Stimulated activated naive CD8-positive, alpha-beta T cell treated with anti-CD3 and anti-CD28 coated beads, Interleukin-15, amount 100 ng/mL, for 72 hours (primary cell): Measurements from ENCODE around the gene PATL1.

Source experiments
- ATAC-seq: fragments of 150-1000 bp; cut with Tn5 transposase; 2 replicates; pipeline ENCODE4 v1.10.0; 2021; ENCODE audit warnings: mild to moderate bottlenecking, moderate library complexity
- DNase-seq, 2 donors: peaks; one replicate each; pipeline ENCODE4 v3.0.0; 2021 to 2022
- H3K27ac Mint-ChIP-seq, 2 donors: one replicate each; pipeline ENCODE4 v1.8.0; 2022; ENCODE audit warnings: mild to moderate bottlenecking in 2 of 2, mixed read lengths in 2 of 2, moderate library complexity in 2 of 2
- H3K27me3 Mint-ChIP-seq: one replicate; pipeline ENCODE4 v1.8.0; 2022; ENCODE audit warnings: mixed read lengths
- H3K4me1 Mint-ChIP-seq: one replicate; pipeline ENCODE4 v1.8.0; 2022; ENCODE audit warnings: mild to moderate bottlenecking, mixed read lengths
- H3K4me3 Mint-ChIP-seq, 2 donors: one replicate each; pipeline ENCODE4 v1.8.0; 2022; ENCODE audit warnings: mild to moderate bottlenecking in 2 of 2, mixed read lengths in 2 of 2, moderate library complexity in 1 of 2
- H3K9me3 Mint-ChIP-seq, 2 donors: one replicate each; pipeline ENCODE4 v1.8.0; 2022; ENCODE audit warnings: mixed read lengths in 2 of 2

The PATL1 gene

GRCh38 chr11:59680287-59681154 is 11.7 kb upstream of the PATL1 start:
- Mint-ChIP-seq H3K4me1 (peaks cover 9% of the 10 kb centered on the region), H3K27ac (no peak overlapping the region), H3K9me3 (no peaks in the 10 kb centered on the region), H3K4me3 (no peak overlapping the region), H3K27me3 (peaks cover 19% of the 10 kb centered on the region)
- ATAC-seq = peak; percentile 91
- DNase-seq = peak; percentile 48 to 54

GRCh38 chr11:59679347-59679746 is 10.5 kb upstream of the PATL1 start:
- no peak overlapping the region for H3K27ac Mint-ChIP-seq
- H3K9me3 Mint-ChIP-seq = no peaks in the 10 kb centered on the region
- ATAC-seq (no peak), DNase-seq (no peak)
- no peak overlapping the region for H3K4me3 Mint-ChIP-seq
- H3K4me1 Mint-ChIP-seq = peaks cover 9% of the 10 kb centered on the region
- peaks cover 12% of the 10 kb centered on the region for H3K27me3 Mint-ChIP-seq

- no peaks in the 10 kb centered on the region for H3K9me3 Mint-ChIP-seq
- no peak overlapping the region for H3K27ac Mint-ChIP-seq
- peaks cover 7% of the 10 kb centered on the region for H3K27me3 Mint-ChIP-seq
- peaks cover 9% of the 10 kb centered on the region for H3K4me1 Mint-ChIP-seq
- no peak for ATAC-seq
- H3K4me3 Mint-ChIP-seq = no peak overlapping the region
- DNase-seq = no peak
Measured at GRCh38 chr11:59678813-59679165, 10.0 kb upstream of the PATL1 start.

- no peak for DNase-seq
- Mint-ChIP-seq H3K27ac (no peak overlapping the region), H3K27me3 (peaks cover 7% of the 10 kb centered on the region), H3K4me1 (peaks cover 9% of the 10 kb centered on the region), H3K9me3 (no peaks in the 10 kb centered on the region), H3K4me3 (no peak overlapping the region)
- ATAC-seq = no peak
Measured at GRCh38 chr11:59678118-59678812, 9.4 kb upstream of the PATL1 start.

- DNase-seq (no peak), ATAC-seq (no peak)
- Mint-ChIP-seq H3K27me3 (peaks cover 7% of the 10 kb centered on the region), H3K4me1 (peaks cover 9% of the 10 kb centered on the region), H3K9me3 (no peaks in the 10 kb centered on the region), H3K27ac (no peak overlapping the region), H3K4me3 (no peak overlapping the region)
Measured at GRCh38 chr11:59676205-59676604, 7.4 kb upstream of the PATL1 start.

- ATAC-seq = no peak
Measured at GRCh38 chr11:59674291-59674690, 5.5 kb upstream of the PATL1 start.

GRCh38 chr11:59673291-59673690 is 4.5 kb upstream of the PATL1 start:
- no peaks in the 10 kb centered on the region for H3K27me3 Mint-ChIP-seq
- DNase-seq (no peak), ATAC-seq (no peak)
- no peaks in the 10 kb centered on the region for H3K9me3 Mint-ChIP-seq
- no peak overlapping the region for H3K27ac Mint-ChIP-seq
- no peak overlapping the region for H3K4me3 Mint-ChIP-seq
- peaks cover 19% of the 10 kb centered on the region for H3K4me1 Mint-ChIP-seq

More at GRCh38 chr11:59674291-59674690, 5.5 kb upstream of the PATL1 start:
- H3K27me3 Mint-ChIP-seq = no peaks in the 10 kb centered on the region
- H3K9me3 Mint-ChIP-seq = no peaks in the 10 kb centered on the region
- peaks cover 19% of the 10 kb centered on the region for H3K4me1 Mint-ChIP-seq
- no peak overlapping the region for H3K4me3 Mint-ChIP-seq
- no peak for DNase-seq
- no peak overlapping the region for H3K27ac Mint-ChIP-seq

- H3K9me3 Mint-ChIP-seq = no peaks in the 10 kb centered on the region
- no peak overlapping the region for H3K4me3 Mint-ChIP-seq
- peaks cover 36% of the 10 kb centered on the region for H3K4me1 Mint-ChIP-seq
- no peak overlapping the region for H3K27ac Mint-ChIP-seq
- DNase-seq (no peak), ATAC-seq (no peak)
- H3K27me3 Mint-ChIP-seq = no peaks in the 10 kb centered on the region
Measured at GRCh38 chr11:59671471-59671870, 2.6 kb upstream of the PATL1 start.

- H3K4me1 Mint-ChIP-seq = peaks cover 43% of the 10 kb centered on the region
- H3K27ac Mint-ChIP-seq = peak overlapping the region; percentile 93 to 99
- no peak for ATAC-seq
- no peaks in the 10 kb centered on the region for H3K9me3 Mint-ChIP-seq
- H3K27me3 Mint-ChIP-seq = no peaks in the 10 kb centered on the region
- DNase-seq = no peak
- peak overlapping the region; percentile 96 to 98 for H3K4me3 Mint-ChIP-seq
Measured at GRCh38 chr11:59669611-59670009, 773 bp upstream of the PATL1 start.

- Mint-ChIP-seq H3K9me3 (no peaks in the 10 kb centered on the region), H3K27ac (peak overlapping the region; percentile 97 to 99)
Measured at GRCh38 chr11:59668188-59668949, 468 bp downstream of the PATL1 start.

GRCh38 chr11:59667812-59668187 is 1.0 kb downstream of the PATL1 start:
- no peaks in the 10 kb centered on the region for H3K9me3 Mint-ChIP-seq
- ATAC-seq = no peak
- H3K4me1 Mint-ChIP-seq = peaks cover 50% of the 10 kb centered on the region
- no peaks in the 10 kb centered on the region for H3K27me3 Mint-ChIP-seq
- no peak for DNase-seq
- peak overlapping the region; percentile 94 to 95 for H3K4me3 Mint-ChIP-seq
- peak overlapping the region; percentile 97 to 99 for H3K27ac Mint-ChIP-seq

More at GRCh38 chr11:59668188-59668949, 468 bp downstream of the PATL1 start:
- Mint-ChIP-seq H3K27me3 (no peaks in the 10 kb centered on the region), H3K4me3 (peak overlapping the region; percentile 94 to 95), H3K4me1 (peaks cover 50% of the 10 kb centered on the region)
- ATAC-seq = peak; percentile 62
- DNase-seq = peak in 1 of 2 donors; percentile 64

GRCh38 chr11:59666969-59667368 is 1.9 kb downstream of the PATL1 start:
- H3K4me1 Mint-ChIP-seq = peaks cover 50% of the 10 kb centered on the region

GRCh38 chr11:59660621-59661020 is 8.2 kb downstream of the PATL1 start:
- no peak for ATAC-seq
- Mint-ChIP-seq H3K27ac (no peak overlapping the region), H3K4me1 (peaks cover 30% of the 10 kb centered on the region)

More at GRCh38 chr11:59666969-59667368, 1.9 kb downstream of the PATL1 start:
- H3K9me3 Mint-ChIP-seq = no peaks in the 10 kb centered on the region
- peak overlapping the region; percentile 94 to 95 for H3K4me3 Mint-ChIP-seq
- H3K27me3 Mint-ChIP-seq = no peaks in the 10 kb centered on the region
- peak overlapping the region; percentile 4 to 97 for H3K27ac Mint-ChIP-seq
- DNase-seq (no peak), ATAC-seq (no peak)

GRCh38 chr11:59659981-59660380 is 8.9 kb downstream of the PATL1 start:
- Mint-ChIP-seq H3K9me3 (no peaks in the 10 kb centered on the region), H3K4me1 (peaks cover 23% of the 10 kb centered on the region), H3K27ac (peak overlapping the region in 1 of 2 donors; percentile 66), H3K4me3 (no peak overlapping the region), H3K27me3 (no peaks in the 10 kb centered on the region)
- ATAC-seq (no peak), DNase-seq (no peak)

More at GRCh38 chr11:59660621-59661020, 8.2 kb downstream of the PATL1 start:
- H3K27me3 Mint-ChIP-seq = no peaks in the 10 kb centered on the region
- H3K4me3 Mint-ChIP-seq = no peak overlapping the region
- DNase-seq = no peak
- no peaks in the 10 kb centered on the region for H3K9me3 Mint-ChIP-seq

- ATAC-seq = no peak
- H3K27me3 Mint-ChIP-seq = no peaks in the 10 kb centered on the region
- H3K27ac Mint-ChIP-seq = no peak overlapping the region
- no peak overlapping the region for H3K4me3 Mint-ChIP-seq
- H3K4me1 Mint-ChIP-seq = peaks cover 12% of the 10 kb centered on the region
- no peaks in the 10 kb centered on the region for H3K9me3 Mint-ChIP-seq
- no peak for DNase-seq
Measured at GRCh38 chr11:59658036-59658435, 10.8 kb downstream of the PATL1 start.
